ENCODE results near the gene AP2A2.
A peak's percentile ranks its signal among the peaks of the same experiment; 100 is the strongest.

AP2A2 gene

DNA sequence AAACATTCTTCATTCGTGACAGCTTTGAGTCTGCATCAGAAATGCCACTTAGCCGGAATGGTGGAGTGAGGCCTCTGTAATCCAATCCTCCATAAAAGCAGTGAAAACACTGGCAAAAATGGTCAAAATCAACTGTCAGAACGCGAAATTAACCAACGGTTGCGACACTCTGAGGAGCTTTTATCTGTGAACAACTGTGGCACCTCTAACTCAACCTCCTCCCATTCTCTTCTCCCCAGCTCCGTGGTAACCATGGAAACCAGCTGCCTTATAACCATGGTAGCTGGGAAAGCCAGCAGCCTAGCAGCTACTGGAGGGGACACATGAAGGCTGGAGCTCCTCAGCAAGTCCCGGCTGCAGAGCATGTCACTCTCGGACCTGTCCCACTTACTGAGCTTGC is 20.3 kb downstream of the AP2A2 start:
- peak overlapping the region; percentile 67; the same call in 1 of the 2 replicates for H3K9ac ChIP-seq (ENCODE audit: low read depth, low read length)
- H3K9me3 ChIP-seq (ENCODE audit: insufficient read depth, low read depth, low read length): no peaks in the 10 kb centered on the region
- H3K4me1 ChIP-seq (ENCODE audit: insufficient read depth, low read length): peaks cover 40% of the 10 kb centered on the region
- H3K4me3 ChIP-seq (ENCODE audit: low read length): peak overlapping the region; percentile 34; the same call in 1 of the 2 replicates
- H3K27me3 ChIP-seq (ENCODE audit: insufficient read depth, low read length): no peaks in the 10 kb centered on the region
- peak overlapping the region; percentile 84 for H3K27ac ChIP-seq (ENCODE audit: low read length)
- H3K36me3 ChIP-seq (ENCODE audit: insufficient read depth, low read depth, low read length): peaks cover 8% of the 10 kb centered on the region; the same call in 1 of the 2 replicates

- Histone ChIP-seq H3K27ac (ENCODE audit: low read length) (no peak overlapping the region), H3K9me3 (ENCODE audit: insufficient read depth, low read depth, low read length) (no peaks in the 10 kb centered on the region), H3K27me3 (ENCODE audit: insufficient read depth, low read length) (no peaks in the 10 kb centered on the region), H3K9ac (ENCODE audit: low read depth, low read length) (no peak overlapping the region), H3K4me3 (ENCODE audit: low read length) (no peak overlapping the region), H3K4me1 (ENCODE audit: insufficient read depth, low read length) (peaks cover 36% of the 10 kb centered on the region), H3K36me3 (ENCODE audit: insufficient read depth, low read depth, low read length) (peaks cover 8% of the 10 kb centered on the region; the same call in 1 of the 2 replicates)
Observed at GRCh38 chr11:947744-948143, 22.1 kb downstream of the AP2A2 start.

- H3K4me1 ChIP-seq (ENCODE audit: insufficient read depth, low read length): peaks cover 10% of the 10 kb centered on the region; the same call in 1 of the 2 replicates
- no peak overlapping the region for H3K27ac ChIP-seq (ENCODE audit: low read length)
- H3K36me3 ChIP-seq (ENCODE audit: insufficient read depth, low read depth, low read length): peaks cover 8% of the 10 kb centered on the region; the same call in 1 of the 2 replicates
- H3K9me3 ChIP-seq (ENCODE audit: insufficient read depth, low read depth, low read length): no peaks in the 10 kb centered on the region
- no peaks in the 10 kb centered on the region for H3K27me3 ChIP-seq (ENCODE audit: insufficient read depth, low read length)
- H3K4me3 ChIP-seq (ENCODE audit: low read length): no peak overlapping the region
- H3K9ac ChIP-seq (ENCODE audit: low read depth, low read length): no peak overlapping the region
Observed at GRCh38 chr11:951507-951906, 25.8 kb downstream of the AP2A2 start.

- Histone ChIP-seq H3K27me3 (ENCODE audit: insufficient read depth, low read length) (no peaks in the 10 kb centered on the region), H3K9me3 (ENCODE audit: insufficient read depth, low read depth, low read length) (no peaks in the 10 kb centered on the region), H3K4me1 (ENCODE audit: insufficient read depth, low read length) (peaks cover 10% of the 10 kb centered on the region; the same call in 1 of the 2 replicates), H3K4me3 (ENCODE audit: low read length) (no peak overlapping the region), H3K27ac (ENCODE audit: low read length) (no peak overlapping the region), H3K36me3 (ENCODE audit: insufficient read depth, low read depth, low read length) (peaks cover 6% of the 10 kb centered on the region; the same call in 1 of the 2 replicates), H3K9ac (ENCODE audit: low read depth, low read length) (no peak overlapping the region; the same call in 1 of the 2 replicates)
Observed at GRCh38 chr11:952406-953385, 27.0 kb downstream of the AP2A2 start.

DNA sequence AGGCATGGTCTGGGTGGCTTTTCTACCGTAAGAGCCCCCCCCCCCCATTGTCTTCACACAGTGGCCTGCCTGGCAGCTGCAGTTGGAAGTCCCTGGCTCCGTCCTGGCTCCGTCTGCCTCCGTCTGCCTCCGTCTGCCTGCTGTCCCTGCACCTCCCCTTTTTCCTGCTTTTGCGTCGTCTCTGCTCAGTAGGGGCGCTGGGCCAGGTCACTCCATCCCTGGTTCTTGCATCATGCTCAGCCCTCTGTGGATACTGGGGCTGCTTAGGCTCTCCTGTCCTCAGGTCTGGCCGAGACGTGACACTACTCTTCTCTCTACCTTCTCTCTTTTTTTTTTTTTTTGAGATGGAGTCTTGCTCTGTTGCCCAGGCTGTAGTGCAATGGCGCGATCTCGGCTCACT is 27.8 kb downstream of the AP2A2 start:
- Histone ChIP-seq H3K27ac (ENCODE audit: low read length) (no peak overlapping the region), H3K4me3 (ENCODE audit: low read length) (no peak overlapping the region), H3K36me3 (ENCODE audit: insufficient read depth, low read depth, low read length) (no peaks in the 10 kb centered on the region), H3K9me3 (ENCODE audit: insufficient read depth, low read depth, low read length) (no peaks in the 10 kb centered on the region), H3K4me1 (ENCODE audit: insufficient read depth, low read length) (peaks cover 10% of the 10 kb centered on the region; the same call in 1 of the 2 replicates), H3K9ac (ENCODE audit: low read depth, low read length) (no peak overlapping the region), H3K27me3 (ENCODE audit: insufficient read depth, low read length) (no peaks in the 10 kb centered on the region)

- peaks cover 3% of the 10 kb centered on the region for H3K36me3 ChIP-seq (ENCODE audit: insufficient read depth, low read depth, low read length)
- no peaks in the 10 kb centered on the region for H3K9me3 ChIP-seq (ENCODE audit: insufficient read depth, low read depth, low read length)
- peaks cover 13% of the 10 kb centered on the region; the same call in 1 of the 2 replicates for H3K4me1 ChIP-seq (ENCODE audit: insufficient read depth, low read length)
- H3K9ac ChIP-seq (ENCODE audit: low read depth, low read length): no peak overlapping the region
- H3K4me3 ChIP-seq (ENCODE audit: low read length): no peak overlapping the region
- no peaks in the 10 kb centered on the region for H3K27me3 ChIP-seq (ENCODE audit: insufficient read depth, low read length)
- no peak overlapping the region for H3K27ac ChIP-seq (ENCODE audit: low read length)
Observed at GRCh38 chr11:954392-955153, 28.9 kb downstream of the AP2A2 start.

DNA sequence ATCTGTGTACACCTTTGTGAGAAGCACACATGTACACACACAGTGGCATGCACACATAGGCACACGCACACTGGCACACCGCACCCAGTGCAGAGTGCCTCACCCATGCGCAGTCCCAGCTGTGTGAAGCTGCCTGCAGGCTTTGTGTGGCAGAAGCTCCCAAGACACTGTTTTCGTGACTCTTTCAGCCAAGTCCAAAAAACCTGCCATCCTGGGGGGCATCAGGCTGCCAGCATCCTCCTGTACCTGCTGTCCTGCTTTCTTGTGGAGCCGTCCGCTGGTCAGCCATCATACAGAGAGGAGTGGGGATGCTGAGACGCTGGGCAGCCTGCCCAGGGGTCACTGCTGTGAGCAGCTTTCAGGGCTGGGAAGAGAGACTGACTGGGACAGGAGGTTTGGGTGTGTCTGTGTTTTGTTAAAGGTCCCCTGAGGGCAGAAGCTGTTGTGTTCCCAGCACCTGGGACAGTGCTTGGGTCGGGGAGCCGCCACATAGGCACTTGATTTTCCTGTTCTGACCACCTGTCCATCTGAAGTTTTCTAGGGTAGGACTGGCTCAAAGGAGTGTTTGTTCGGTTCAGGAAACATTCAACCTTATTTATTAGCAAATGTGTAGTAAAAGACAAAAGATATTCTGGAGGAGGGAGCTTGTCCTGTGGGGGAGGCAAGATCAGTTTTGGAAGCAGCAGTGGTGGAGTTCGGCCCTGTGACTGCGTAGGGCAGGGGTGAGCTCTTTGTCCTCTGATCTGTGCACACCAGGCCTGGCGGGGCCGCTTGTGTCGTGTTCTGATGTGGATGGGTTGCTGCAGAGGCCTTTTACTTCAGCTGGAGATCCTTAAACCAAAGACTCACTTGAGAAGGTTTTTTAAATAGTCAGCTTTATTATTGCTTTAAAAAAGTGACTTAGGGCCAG is 29.7 kb downstream of the AP2A2 start:
- H3K9me3 ChIP-seq (ENCODE audit: insufficient read depth, low read depth, low read length): no peaks in the 10 kb centered on the region
- H3K27me3 ChIP-seq (ENCODE audit: insufficient read depth, low read length): no peaks in the 10 kb centered on the region
- peaks cover 12% of the 10 kb centered on the region for H3K36me3 ChIP-seq (ENCODE audit: insufficient read depth, low read depth, low read length)
- H3K27ac ChIP-seq (ENCODE audit: low read length): no peak overlapping the region
- no peak overlapping the region for H3K4me3 ChIP-seq (ENCODE audit: low read length)
- H3K4me1 ChIP-seq (ENCODE audit: insufficient read depth, low read length): peaks cover 9% of the 10 kb centered on the region; the same call in 1 of the 2 replicates
- H3K9ac ChIP-seq (ENCODE audit: low read depth, low read length): no peak overlapping the region

DNA sequence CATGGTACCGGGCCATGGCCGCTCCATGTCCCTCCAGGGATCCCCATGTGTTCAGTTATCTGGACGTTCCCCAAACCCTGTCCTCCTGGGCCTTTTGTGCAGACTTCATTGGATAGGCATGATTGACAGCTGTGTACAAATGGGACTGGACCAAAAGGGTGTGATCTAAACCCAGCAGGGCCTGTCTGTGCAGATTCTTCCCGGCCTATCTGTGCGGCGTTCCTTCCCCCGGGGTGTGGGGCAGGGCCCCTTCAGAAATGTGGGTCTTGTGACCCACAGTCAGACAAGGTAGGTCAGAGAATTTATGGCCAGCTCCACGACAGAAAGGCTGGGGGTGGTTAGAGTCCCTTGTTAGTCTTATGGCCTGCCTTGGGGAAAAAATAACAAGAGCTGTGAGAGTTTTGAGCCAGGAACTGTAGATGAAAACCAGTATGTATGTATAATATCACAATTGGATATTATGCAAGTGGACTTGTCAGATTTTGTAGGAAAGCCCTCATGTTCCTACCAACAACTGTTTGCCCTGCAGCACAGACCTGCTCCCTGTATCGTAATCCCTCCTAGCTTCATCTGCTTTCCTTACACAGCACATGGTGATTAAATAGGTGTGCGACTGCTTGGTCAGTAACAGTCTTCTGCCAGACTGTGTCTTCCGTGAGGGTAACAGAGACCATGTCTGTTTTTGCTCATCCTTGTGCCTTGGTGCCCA is 31.7 kb downstream of the AP2A2 start:
- Histone ChIP-seq H3K36me3 (ENCODE audit: insufficient read depth, low read depth, low read length) (peaks cover 29% of the 10 kb centered on the region), H3K4me1 (ENCODE audit: insufficient read depth, low read length) (peaks cover 5% of the 10 kb centered on the region; the same call in 1 of the 2 replicates), H3K27me3 (ENCODE audit: insufficient read depth, low read length) (no peaks in the 10 kb centered on the region), H3K9ac (ENCODE audit: low read depth, low read length) (no peak overlapping the region), H3K27ac (ENCODE audit: low read length) (no peak overlapping the region), H3K4me3 (ENCODE audit: low read length) (no peak overlapping the region), H3K9me3 (ENCODE audit: insufficient read depth, low read depth, low read length) (no peaks in the 10 kb centered on the region)

- peaks cover 30% of the 10 kb centered on the region for H3K36me3 ChIP-seq (ENCODE audit: insufficient read depth, low read depth, low read length)
- no peak overlapping the region for H3K9ac ChIP-seq (ENCODE audit: low read depth, low read length)
- H3K27ac ChIP-seq (ENCODE audit: low read length): no peak overlapping the region
- 0 out of 2 replicates have a peak, but pooled peaks cover 1% of the 10 kb centered on the region for H3K9me3 ChIP-seq (ENCODE audit: insufficient read depth, low read depth, low read length)
- H3K4me3 ChIP-seq (ENCODE audit: low read length): no peak overlapping the region
- no peaks in the 10 kb centered on the region for H3K27me3 ChIP-seq (ENCODE audit: insufficient read depth, low read length)
- H3K4me1 ChIP-seq (ENCODE audit: insufficient read depth, low read length): peaks cover 5% of the 10 kb centered on the region; the same call in 1 of the 2 replicates
Observed at GRCh38 chr11:958101-958500, 32.4 kb downstream of the AP2A2 start.

DNA sequence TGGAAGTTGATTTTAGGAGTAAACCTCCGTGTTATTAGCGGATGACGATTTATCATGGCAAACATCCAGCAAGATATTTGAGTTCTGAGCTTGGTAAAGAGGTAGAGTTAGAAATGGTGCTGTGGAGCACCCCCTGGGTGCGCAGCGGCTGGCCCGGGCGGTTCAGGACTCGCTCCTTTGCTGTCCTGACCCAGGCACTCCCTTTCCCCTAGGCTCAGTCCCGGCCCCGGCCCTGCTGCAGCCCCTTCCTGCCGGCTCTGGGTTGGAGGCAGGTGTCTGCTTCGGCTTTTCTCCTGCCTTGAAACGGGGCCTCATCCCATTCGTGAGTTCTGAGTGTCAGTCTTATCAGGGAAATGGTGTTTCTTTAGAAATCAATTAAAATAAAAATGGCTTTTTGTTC is 33.4 kb downstream of the AP2A2 start:
- H3K36me3 ChIP-seq (ENCODE audit: insufficient read depth, low read depth, low read length): peaks cover 39% of the 10 kb centered on the region
- H3K9ac ChIP-seq (ENCODE audit: low read depth, low read length): no peak overlapping the region
- peaks cover 11% of the 10 kb centered on the region for H3K9me3 ChIP-seq (ENCODE audit: insufficient read depth, low read depth, low read length)
- H3K4me3 ChIP-seq (ENCODE audit: low read length): no peak overlapping the region
- H3K4me1 ChIP-seq (ENCODE audit: insufficient read depth, low read length): peaks cover 5% of the 10 kb centered on the region; the same call in 1 of the 2 replicates
- no peaks in the 10 kb centered on the region for H3K27me3 ChIP-seq (ENCODE audit: insufficient read depth, low read length)
- H3K27ac ChIP-seq (ENCODE audit: low read length): no peak overlapping the region

All from iPS-20b (cell line).